T-helper 9 cell (primary cell): ENCODE results near the gene GHR.

Experiments
- DNase-seq: peaks from one replicate; pipeline ENCODE4 v3.0.0-alpha.2; 2020

Gene GHR

GRCh38 chr5:42612750-42613366 is 189.6 kb downstream of the GHR start:
- DNase-seq = no peak

- DNase-seq = no peak
These were observed 191.3 kb downstream of the GHR start for GRCh38 chr5:42614509-42614908.

- DNase-seq = no peak
These were observed 197.5 kb downstream of the GHR start for GRCh38 chr5:42620579-42621216.

GRCh38 chr5:42621242-42621641 is 198.0 kb downstream of the GHR start:
- no peak for DNase-seq

GRCh38 chr5:42621662-42622061 is 198.4 kb downstream of the GHR start:
- no peak for DNase-seq

DNA sequence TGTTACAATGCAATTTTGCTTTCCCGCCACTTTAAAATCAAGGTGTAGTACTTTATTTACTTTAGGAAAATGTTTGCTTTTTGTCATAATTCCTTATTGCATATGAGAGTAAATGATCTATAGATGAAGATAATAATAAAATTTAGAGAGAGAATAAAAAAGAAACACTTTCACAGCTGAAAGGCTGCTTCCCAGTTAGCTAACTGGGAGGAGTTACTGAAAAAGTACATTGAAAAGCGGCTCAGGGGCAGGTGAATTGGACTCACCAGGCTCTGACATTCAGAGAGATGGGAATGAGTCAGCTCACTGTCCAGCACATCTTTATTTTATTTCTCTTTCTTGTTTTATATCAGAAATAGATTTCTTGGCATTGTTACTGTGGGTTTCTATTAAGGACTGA is 201.7 kb downstream of the GHR start:
- no peak for DNase-seq

DNA sequence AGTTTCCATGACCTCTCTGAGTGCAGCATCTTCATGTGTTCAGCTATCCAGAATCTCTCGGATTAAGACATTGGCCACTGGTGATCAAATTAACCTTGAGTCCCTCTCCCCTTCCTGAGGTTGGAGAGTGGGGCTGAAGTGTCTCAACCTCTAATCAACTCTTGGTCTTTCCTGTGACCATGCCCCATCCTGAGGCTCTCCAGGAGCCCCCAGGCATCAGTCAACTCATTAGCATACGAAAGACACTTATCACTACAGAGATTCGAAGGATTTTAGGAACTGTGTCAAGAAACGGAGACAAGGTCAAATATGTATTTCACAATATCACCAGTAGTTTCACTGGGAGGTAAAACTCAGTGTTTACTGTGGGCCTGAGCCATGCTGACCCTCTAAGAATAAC is 203.2 kb downstream of the GHR start:
- DNase-seq = no peak

GRCh38 chr5:42628821-42629220 is 205.6 kb downstream of the GHR start:
- DNase-seq = no peak

- no peak for DNase-seq
These were observed 206.0 kb downstream of the GHR start for GRCh38 chr5:42629284-42629683.

DNA sequence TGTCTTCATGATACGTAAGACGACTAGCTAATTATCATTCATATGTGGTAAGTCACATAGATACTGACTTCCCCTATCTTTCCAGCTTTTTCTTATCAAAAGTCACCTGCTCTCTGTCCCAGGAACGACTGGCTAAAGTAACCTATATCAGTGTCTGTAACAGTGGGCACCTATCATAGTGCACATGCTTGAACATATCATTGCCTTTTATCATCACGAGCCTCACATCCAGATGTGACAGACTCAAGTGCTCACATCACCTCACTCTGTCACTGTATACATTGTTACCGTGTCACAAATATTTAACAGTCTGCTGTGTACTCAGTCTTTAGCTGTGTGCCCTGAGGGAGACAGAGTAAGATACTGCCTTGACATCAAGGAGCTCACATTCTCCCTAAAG is 208.0 kb downstream of the GHR start:
- DNase-seq = no peak

DNA sequence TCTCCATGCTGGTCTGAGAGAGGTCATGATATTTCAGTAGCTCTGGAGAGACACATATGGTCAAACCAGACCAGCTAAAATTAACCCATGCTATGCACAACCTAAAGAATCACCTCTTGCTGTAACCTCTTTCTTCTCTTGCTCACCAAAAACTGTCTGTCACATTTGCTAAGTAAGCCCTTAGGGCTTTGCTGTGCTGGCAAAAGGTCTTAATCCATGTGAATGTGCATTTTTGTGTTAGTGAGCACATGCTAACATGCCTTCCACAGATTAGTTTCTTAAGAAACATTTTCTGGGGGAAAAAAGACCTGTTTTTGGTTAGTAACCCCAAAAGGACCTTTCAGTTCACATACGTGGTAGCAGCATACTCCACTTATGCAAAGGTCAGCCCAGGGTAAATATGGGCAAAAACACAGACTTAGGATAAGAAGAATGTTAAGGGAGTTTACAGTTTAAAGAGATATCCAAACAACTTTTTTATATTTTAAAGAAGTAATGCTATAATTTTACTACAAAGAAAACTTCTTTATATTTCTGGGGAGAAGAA is 209.2 kb downstream of the GHR start:
- no peak for DNase-seq

GRCh38 chr5:42634575-42634974 is 211.3 kb downstream of the GHR start:
- no peak for DNase-seq

DNA sequence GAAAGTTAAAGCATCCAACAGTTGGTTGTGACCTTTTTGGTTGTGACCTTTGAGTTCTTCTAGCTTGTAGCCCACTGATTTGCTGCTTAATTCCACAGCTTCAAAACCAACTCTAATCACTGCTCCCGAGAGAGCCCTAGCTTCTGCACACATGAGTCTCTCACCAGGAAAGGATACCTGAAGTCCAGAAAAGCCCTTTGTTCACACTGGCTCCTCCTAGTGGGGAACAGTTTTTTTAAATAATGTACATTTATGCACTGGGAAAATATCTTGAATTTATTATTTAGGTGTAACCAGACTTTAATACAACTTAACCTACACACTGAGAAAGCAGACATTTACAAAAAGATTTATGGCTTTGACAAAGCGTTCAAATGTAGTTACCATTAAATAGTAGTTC is 213.2 kb downstream of the GHR start:
- no peak for DNase-seq

DNA sequence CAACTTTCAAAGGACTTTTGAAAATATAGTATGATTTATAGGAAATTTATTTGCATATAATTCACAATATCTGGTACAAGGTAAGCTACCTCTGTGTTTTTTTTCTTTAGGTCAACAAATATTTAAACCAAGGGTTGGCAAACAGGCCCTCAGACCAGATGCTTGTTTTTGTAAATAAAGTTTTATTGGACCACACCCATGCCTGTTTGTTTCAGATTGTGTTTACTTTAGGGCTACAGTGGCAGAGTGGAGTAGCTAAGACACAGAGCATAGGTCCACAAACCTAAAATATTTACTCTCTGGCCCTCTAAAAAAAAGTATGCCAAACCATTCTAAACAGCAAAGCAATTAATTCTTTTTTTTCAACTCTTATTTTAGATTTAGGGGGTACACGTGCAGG is 213.7 kb downstream of the GHR start:
- DNase-seq = no peak

- DNase-seq = no peak
These were observed 215.7 kb downstream of the GHR start for GRCh38 chr5:42638972-42639371.

- DNase-seq = no peak
These were observed 217.6 kb downstream of the GHR start for GRCh38 chr5:42640835-42641234.

DNA sequence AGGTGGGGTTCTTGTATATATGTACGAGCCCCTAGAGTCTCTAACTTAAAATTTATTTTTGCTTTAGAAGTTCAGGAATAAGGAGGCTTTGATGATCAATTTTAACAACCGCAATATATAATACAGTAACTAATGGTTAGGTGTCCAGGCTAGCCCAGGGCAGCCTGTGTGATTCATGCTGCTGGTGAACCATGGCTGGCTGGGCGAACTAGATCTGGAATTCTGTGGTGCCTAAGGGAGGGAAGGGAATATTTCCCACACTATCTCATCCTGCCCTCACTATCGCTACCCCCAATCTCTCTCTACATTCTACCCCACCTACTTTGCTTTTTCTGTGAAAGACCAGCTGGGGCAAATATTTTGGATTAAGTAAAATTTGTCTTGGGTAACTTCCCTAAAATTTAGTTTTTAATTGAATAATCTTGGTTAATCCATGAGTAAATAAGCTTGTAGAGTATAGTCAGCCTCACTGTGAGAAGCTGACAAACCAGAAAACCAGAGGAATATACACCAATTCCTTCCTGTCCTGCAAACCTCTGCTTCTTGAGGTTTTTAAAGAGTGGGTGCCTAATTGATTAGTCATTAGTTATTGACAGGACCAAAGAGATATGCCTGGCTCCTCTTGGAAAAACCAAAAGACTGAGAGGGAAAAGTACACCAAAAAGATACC is 218.2 kb downstream of the GHR start:
- DNase-seq = no peak

DNA sequence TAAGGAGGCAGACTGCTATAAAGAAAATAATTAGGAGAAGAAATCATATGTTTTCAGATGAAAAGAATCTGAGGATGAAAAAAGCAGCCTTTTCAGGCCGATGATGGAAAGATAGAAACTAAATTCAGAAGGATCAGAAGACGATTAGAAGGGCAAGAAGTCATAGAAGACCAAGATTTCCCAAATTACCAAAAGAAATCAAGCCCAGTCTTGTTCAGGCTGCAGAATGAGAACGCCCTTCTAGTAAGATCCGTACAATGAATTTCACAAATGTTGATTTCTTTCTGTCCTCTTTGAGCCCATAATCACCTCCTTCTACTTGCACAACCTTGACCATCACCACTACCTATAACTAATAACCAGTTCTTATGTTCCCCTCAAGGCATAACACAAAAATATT is 218.8 kb downstream of the GHR start:
- no peak for DNase-seq

DNA sequence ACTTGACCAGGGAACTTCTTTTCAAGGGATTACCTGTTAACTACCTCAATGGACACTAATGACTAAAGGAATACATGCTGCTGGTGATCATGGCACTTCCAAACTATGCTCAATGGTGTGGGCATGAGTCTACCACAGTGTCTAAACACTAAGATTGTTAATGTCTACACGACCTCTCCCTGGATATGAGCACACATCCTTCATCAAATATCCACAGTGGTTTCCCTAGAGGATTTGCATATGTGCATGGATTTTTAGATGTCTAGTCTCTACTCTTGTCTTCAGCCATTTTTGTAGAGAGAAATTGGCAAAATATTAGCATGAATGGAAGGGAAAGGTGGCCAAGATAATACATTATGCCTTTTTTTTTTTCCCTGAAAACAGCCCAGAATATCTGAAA is 220.1 kb downstream of the GHR start:
- no peak for DNase-seq

DNA sequence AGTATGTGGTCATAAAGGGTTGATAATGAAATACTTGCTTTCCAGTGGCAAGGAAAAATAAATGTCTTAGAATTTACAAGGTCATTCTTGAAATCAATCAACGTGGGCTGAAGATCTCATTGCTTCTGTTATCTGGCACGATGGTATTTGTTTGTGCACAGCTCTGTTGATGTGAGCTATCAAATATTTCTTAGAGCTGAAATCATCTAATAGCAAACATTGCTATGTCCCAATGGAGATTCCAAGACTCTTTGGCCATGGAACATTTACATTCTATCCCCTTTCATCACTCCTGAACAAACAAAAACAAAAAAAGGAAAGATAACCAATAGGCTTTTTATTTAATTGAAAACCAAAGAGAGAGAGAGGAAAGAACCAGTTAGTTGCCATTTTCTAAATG is 221.9 kb downstream of the GHR start:
- no peak for DNase-seq

DNA sequence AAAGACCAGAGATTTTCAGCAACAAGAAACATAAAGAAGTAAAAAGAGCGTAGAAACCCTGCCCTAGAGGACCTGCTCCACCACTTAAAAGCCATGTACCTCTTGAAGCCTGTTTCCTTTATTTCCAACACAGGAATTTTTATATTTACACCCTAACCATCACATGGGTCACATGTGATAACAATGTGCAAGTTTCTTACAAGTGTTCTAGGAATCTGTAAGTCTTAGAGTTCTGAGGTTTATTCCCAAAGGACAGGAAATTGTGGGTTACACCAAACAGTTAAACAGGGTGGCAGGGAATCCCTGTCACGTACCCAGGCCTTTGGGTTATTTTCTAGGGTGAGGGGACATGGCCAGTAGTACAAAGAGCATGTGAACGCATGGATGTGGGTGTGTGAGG is 224.8 kb downstream of the GHR start:
- DNase-seq = no peak

DNA sequence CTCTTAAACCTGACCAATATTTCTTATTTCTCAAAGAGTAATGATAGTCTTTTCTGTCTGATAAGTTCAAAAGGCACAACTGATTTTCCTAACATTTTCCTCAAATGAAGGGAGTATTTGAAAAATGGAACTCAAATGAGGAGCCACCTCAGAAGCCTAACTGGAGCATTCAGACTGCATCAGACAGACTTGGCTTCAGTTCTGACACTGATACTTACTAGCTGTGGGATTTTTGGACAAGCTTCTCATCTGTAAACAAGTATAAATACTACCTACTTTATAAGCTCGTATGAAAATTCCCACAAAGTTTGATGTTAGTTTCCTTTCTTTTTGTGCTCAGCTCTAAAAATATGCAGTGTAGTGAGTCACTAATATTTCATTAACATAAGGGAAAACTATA is 225.7 kb downstream of the GHR start:
- no peak for DNase-seq

- no peak for DNase-seq
These were observed 226.8 kb downstream of the GHR start for GRCh38 chr5:42650084-42650483.

- no peak for DNase-seq
These were observed 230.5 kb downstream of the GHR start for GRCh38 chr5:42653705-42654104.
